GM13977 (cell line): ENCODE measurements around the gene ORM2.

Experiments
- DNase-seq: peaks from one replicate; pipeline ENCODE4 v3.0.0; 2012; ENCODE audit warnings: low spot score
- in situ Hi-C: fragments of 300-500 bp; cut with MboI; formaldehyde crosslinking; loops from one replicate; pipeline ENCODE4 v1.12.0; 2022; ENCODE audit warnings: low sequenced_read_pairs, low pct_unique_long_range_greater_than_20kb, mixed read lengths, inconsistent platforms; ENCODE audit not compliant: unreplicated experiment
- TF ChIP-seq, protein P1 (sequence below): IDR thresholded peaks from 2 replicates; pipeline ENCODE4 v1.5.1; 2012; ENCODE audit warnings: mild to moderate bottlenecking, control low read depth; ENCODE audit not compliant: insufficient read depth; ENCODE audit errors: extremely low read depth, missing control alignments

ORM2 gene

GRCh38 chr9:114314256-114314867 lies 15.3 kb upstream of the ORM2 start:
- no peak for DNase-seq
- in situ Hi-C loops, result no loop called here
- TF ChIP-seq, protein P1, sequence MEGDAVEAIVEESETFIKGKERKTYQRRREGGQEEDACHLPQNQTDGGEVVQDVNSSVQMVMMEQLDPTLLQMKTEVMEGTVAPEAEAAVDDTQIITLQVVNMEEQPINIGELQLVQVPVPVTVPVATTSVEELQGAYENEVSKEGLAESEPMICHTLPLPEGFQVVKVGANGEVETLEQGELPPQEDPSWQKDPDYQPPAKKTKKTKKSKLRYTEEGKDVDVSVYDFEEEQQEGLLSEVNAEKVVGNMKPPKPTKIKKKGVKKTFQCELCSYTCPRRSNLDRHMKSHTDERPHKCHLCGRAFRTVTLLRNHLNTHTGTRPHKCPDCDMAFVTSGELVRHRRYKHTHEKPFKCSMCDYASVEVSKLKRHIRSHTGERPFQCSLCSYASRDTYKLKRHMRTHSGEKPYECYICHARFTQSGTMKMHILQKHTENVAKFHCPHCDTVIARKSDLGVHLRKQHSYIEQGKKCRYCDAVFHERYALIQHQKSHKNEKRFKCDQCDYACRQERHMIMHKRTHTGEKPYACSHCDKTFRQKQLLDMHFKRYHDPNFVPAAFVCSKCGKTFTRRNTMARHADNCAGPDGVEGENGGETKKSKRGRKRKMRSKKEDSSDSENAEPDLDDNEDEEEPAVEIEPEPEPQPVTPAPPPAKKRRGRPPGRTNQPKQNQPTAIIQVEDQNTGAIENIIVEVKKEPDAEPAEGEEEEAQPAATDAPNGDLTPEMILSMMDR, result no peak

DNA sequence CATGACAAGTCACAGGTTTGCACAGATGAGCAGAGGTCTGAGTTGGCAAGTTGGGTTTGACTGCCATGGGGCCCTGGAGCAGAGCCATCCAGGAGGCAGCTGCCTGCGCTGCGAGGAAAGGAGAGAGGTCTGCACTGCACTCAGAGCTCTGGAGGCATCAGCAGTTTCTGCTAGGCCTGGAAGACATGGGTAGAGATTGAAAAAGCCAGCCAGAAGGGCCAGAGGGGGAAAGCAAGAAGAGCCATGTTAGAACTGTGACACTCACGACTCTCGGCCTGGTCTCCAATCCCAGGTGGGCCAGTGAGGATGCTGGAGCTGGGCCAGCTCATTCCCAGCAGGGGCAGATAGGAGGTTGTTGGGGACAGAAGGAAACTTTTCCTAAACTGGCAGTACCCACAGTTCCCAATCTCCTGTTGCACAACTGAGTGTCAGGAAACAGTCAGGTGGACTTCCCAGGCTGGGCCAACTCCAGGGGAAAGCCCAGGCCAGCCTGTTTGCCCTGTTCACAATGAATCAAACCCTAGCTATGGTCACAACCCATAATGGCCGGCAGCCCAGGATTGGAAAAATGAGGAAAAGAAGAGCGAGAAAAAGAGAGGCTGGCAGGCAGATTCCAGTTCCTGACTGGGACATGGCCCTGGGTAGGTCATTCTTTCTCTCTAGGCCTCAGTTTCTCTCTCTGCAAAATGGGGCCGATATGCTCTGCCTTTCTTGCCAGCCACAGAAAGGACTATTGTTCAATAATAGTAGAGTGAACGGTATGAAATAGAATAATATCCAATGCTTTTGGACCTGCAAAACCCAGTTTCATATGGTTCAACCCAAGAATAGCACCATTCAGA lies 14.6 kb upstream of the ORM2 start:
- TF ChIP-seq, protein P1, result no peak
- in situ Hi-C loops, result no loop called here
- DNase-seq, result no peak

GRCh38 chr9:114315723-114316363 lies 13.8 kb upstream of the ORM2 start:
- in situ Hi-C loops, result no loop called here
- TF ChIP-seq, protein P1, result no peak
- no peak for DNase-seq

GRCh38 chr9:114316605-114317230 lies 13.0 kb upstream of the ORM2 start:
- TF ChIP-seq, protein P1, result no peak
- no peak for DNase-seq

GRCh38 chr9:114317665-114318357 lies 11.9 kb upstream of the ORM2 start:
- in situ Hi-C loops, result no loop called here
- DNase-seq, result no peak
- TF ChIP-seq, protein P1, result no peak

More at GRCh38 chr9:114316605-114317230, 13.0 kb upstream of the ORM2 start:
- in situ Hi-C loops, result no loop called here

- no peak for DNase-seq
- TF ChIP-seq, protein P1, result no peak
- in situ Hi-C loops, result no loop called here
These were observed 11.3 kb upstream of the ORM2 start for GRCh38 chr9:114318416-114318815.
